ENCODE results near the gene PRKD2. TPM values are rescaled to one million over a fixed set of nuclear protein-coding genes. Genes with fewer than 3 reads are reported as not detected.

The PRKD2 gene
- total and polyA plus RNA-seq, 10 donors = 63.4 to 132 (median 110) TPM

DNA sequence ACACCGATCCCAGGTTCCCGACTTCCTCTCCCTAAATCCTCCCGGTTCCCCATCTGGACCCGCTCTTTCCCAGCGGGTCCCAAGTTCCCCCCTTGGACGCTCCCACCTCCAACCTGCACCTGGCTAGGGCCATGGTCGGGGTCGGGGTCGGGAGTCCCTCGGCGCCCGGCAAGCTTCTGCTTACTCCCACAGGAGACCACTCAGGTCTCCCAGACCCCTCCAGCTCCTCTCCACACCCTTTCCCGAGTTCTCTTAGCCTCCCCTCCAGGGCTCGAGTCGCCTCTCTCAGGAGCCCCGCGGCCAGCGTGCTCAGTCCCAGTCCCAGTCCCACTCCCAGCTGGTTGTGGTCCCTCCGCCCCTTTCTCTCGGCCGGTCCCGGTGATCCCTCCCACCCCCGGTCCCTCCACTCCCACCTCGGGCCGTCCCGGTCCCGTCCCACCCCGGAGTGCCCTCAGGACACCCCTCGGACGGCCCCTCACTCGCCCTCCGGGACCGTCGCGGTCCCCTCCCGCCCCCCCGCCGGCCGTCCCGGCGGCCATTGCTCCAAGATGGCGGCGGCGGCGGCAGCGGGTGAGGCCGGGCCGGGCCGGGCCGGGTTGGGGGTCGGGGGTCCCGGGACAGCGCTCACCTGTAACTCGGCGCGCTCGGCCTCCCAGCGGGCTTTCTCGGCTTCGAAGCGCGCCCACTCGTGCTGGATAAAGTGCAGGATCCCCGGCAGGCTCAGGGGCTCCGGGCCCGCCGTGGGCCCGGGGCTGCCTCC, 28.8 kb upstream of the PRKD2 start, which contains the start of gene FKRP:
FKRP (plus strand) TSS at position 537 of the 760 bp plus-strand sequence. CDS start 9,394 bp downstream, outside the sequence.
- DNase-seq = peak; percentile 89
- Histone ChIP-seq H3K4me3 (peak within 1 kb of the TSS; percentile 82 to 99 (median 90)), H3K4me1 (peaks cover 40 to 87% (median 65%) of the 10 kb centered on the region in 6 donors), H3K36me3 (peaks cover 0 to 44% (median 2%) of the 10 kb centered on the region in 6 donors), H3K27me3 (replicated peaks in 1 of 7) (no peaks in the 10 kb centered on the region), H3K9me3 (no peaks in the 10 kb centered on the region), H3K27ac (peak within 1 kb of the TSS; percentile 82 to 97 (median 92))
- intact Hi-C loops (cut with DNase I; ENCODE audit: low total_unique reads) = no loop called here
- WGBS, 5 donors = 1% methylated on average over 32 to 68 of the region's 68 CpGs
- TF ChIP-seq CTCF (IDR thresholded peaks at IDR 0.05 in 8 of 11, conservative IDR thresholded peaks at IDR 0.05 in 3 of 11) (no peak), POLR2A (IDR thresholded peaks at IDR 0.05) (no peak), POLR2AphosphoS5 (IDR thresholded peaks at IDR 0.05) (peak in 1 of 3 donors; percentile 10)

DNA sequence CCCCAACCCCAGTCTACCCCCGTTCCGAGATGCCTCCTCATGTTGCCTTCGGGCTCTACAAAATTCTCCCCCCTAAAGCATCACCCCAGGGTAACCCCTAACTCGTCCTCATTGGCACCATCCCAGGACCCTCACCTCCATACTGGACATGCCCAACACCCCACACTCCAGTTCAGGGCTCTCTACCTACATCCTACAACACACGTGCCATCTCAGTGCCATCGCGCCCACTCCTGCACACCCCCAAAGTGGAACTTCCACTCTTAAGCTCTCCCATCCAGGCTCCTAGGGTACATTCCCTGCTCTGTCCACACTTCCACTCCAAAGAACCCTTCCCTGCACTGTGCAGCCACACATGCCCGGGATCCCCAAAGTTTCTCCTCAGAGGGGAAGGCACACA, 28.1 kb upstream of the PRKD2 start:
- WGBS, 5 donors = 19 to 40% (median 27%) methylated on average over 8 of the region's 8 CpGs
- H3K27ac ChIP-seq = peak overlapping the region in 5 of 8 donors; percentile 90 to 97 (median 95)
- no peak for TF ChIP-seq POLR2AphosphoS5 (IDR thresholded peaks at IDR 0.05)
- no peak for TF ChIP-seq CTCF (IDR thresholded peaks at IDR 0.05 in 8 of 11, conservative IDR thresholded peaks at IDR 0.05 in 3 of 11)
- TF ChIP-seq POLR2A (IDR thresholded peaks at IDR 0.05) = no peak
- H3K36me3 ChIP-seq = peaks cover 0 to 45% (median under 1%) of the 10 kb centered on the region in 6 donors
- H3K27me3 ChIP-seq (replicated peaks in 1 of 7) = no peaks in the 10 kb centered on the region
- H3K4me3 ChIP-seq = peak overlapping the region; percentile 82 to 99 (median 90)
- H3K9me3 ChIP-seq = no peaks in the 10 kb centered on the region
- peaks cover 40 to 87% (median 68%) of the 10 kb centered on the region in 6 donors for H3K4me1 ChIP-seq
- DNase-seq = no peak
- intact Hi-C loops (cut with DNase I; ENCODE audit: low total_unique reads) = no loop called here

GRCh38 chr19:46744005-46744691, 27.2 kb upstream of the PRKD2 start:
- H3K27ac ChIP-seq = peak overlapping the region in 3 of 8 donors; percentile 5 to 97 (median 54)
- H3K9me3 ChIP-seq = no peaks in the 10 kb centered on the region
- H3K4me3 ChIP-seq = peak overlapping the region in 4 of 8 donors; percentile 82 to 99 (median 94)
- peaks cover 40 to 92% (median 72%) of the 10 kb centered on the region in 6 donors for H3K4me1 ChIP-seq
- TF ChIP-seq POLR2AphosphoS5 (IDR thresholded peaks at IDR 0.05) = no peak
- TF ChIP-seq CTCF (IDR thresholded peaks at IDR 0.05 in 8 of 11, conservative IDR thresholded peaks at IDR 0.05 in 3 of 11) = no peak
- TF ChIP-seq POLR2A (IDR thresholded peaks at IDR 0.05) = no peak
- H3K36me3 ChIP-seq = peaks cover 0 to 45% (median 0%) of the 10 kb centered on the region in 6 donors
- DNase-seq = no peak
- intact Hi-C loops (cut with DNase I; ENCODE audit: low total_unique reads) = no loop called here
- no peaks in the 10 kb centered on the region for H3K27me3 ChIP-seq (replicated peaks in 1 of 7)
- WGBS, 5 donors = 72 to 80% (median 77%) methylated on average over 12 of the region's 12 CpGs

All from spleen (tissue), 11 donors.